ENCODE data around the gene PRRX2.

PRRX2 gene

GRCh38 chr9:129665389-129665775, at the start of gene PRRX2:
TSS of gene PRRX2 (plus strand) at chr9:129665647. CDS start at chr9:129665868, 221 bp downstream.
- DNase-seq (ENCODE audit: low spot score) = no peak

- peak; percentile 63 for DNase-seq (ENCODE audit: low spot score)
Measured at GRCh38 chr9:129617167-129617566, 48.3 kb upstream of the PRRX2 start.

- DNase-seq (ENCODE audit: low spot score) = no peak
Measured at GRCh38 chr9:129619787-129620668, 45.4 kb upstream of the PRRX2 start.

- no peak for DNase-seq (ENCODE audit: low spot score)
Measured at GRCh38 chr9:129620669-129621295, 44.7 kb upstream of the PRRX2 start, which contains the start of gene C9orf50. TSS of gene C9orf50 (minus strand) at chr9:129621101. CDS start at chr9:129620574, 527 bp downstream.

GRCh38 chr9:129623331-129623730, 42.1 kb upstream of the PRRX2 start:
- DNase-seq (ENCODE audit: low spot score) = no peak

- DNase-seq (ENCODE audit: low spot score) = peak; percentile 66
Measured at GRCh38 chr9:129624168-129624759, 41.2 kb upstream of the PRRX2 start.

- DNase-seq (ENCODE audit: low spot score) = peak; percentile 43
Measured at GRCh38 chr9:129624947-129625346, 40.5 kb upstream of the PRRX2 start.

GRCh38 chr9:129626079-129626624, 39.3 kb upstream of the PRRX2 start, which contains the start of gene NTMT1:
TSS of gene NTMT1 (plus strand) at chr9:129626163. CDS start at chr9:129632704, 6,541 bp downstream.
- peak; percentile 86 for DNase-seq (ENCODE audit: low spot score)

- DNase-seq (ENCODE audit: low spot score) = peak; percentile 44
Measured at GRCh38 chr9:129626625-129627284, 38.7 kb upstream of the PRRX2 start.

GRCh38 chr9:129627556-129628440, 37.6 kb upstream of the PRRX2 start:
- DNase-seq (ENCODE audit: low spot score) = no peak

- DNase-seq (ENCODE audit: low spot score) = no peak
Measured at GRCh38 chr9:129628709-129629108, 36.7 kb upstream of the PRRX2 start.

GRCh38 chr9:129629251-129629820, 36.1 kb upstream of the PRRX2 start:
- no peak for DNase-seq (ENCODE audit: low spot score)

GRCh38 chr9:129630967-129631673, 34.3 kb upstream of the PRRX2 start:
- DNase-seq (ENCODE audit: low spot score) = peak; percentile 55

- peak; percentile 71 for DNase-seq (ENCODE audit: low spot score)
Measured at GRCh38 chr9:129631674-129632129, 33.7 kb upstream of the PRRX2 start.

GRCh38 chr9:129632460-129632859, 33.0 kb upstream of the PRRX2 start:
- no peak for DNase-seq (ENCODE audit: low spot score)

GRCh38 chr9:129633207-129633606, 32.2 kb upstream of the PRRX2 start:
- DNase-seq (ENCODE audit: low spot score) = no peak

- DNase-seq (ENCODE audit: low spot score) = no peak
Measured at GRCh38 chr9:129633848-129634247, 31.6 kb upstream of the PRRX2 start.

GRCh38 chr9:129635099-129636065, 30.1 kb upstream of the PRRX2 start:
- no peak for DNase-seq (ENCODE audit: low spot score)
